Measurements from ENCODE around the gene IRAK3.
"Not testable (repeated sequence)": the region's sequence is repeated elsewhere in the genome, so short reads cannot be mapped to it uniquely, and the experiment has no call there.

- not testable (repeated sequence) for TF ChIP-seq CTCF (IDR thresholded peaks at IDR 0.05 in 2 of 3, conservative IDR thresholded peaks at IDR 0.05 in 1 of 3; ENCODE audit: borderline replicate concordance in 1 of 3, insufficient read depth in 1 of 3, low read depth in 2 of 3, low read length in 2 of 3); POLR2A (IDR thresholded peaks at IDR 0.05; ENCODE audit: borderline replicate concordance, extremely low read depth, insufficient read depth, insufficient read length); EZH2phosphoT487 (IDR thresholded peaks at IDR 0.05; ENCODE audit: borderline replicate concordance); RAD21 (IDR thresholded peaks at IDR 0.05; ENCODE audit: low read depth); JUND (IDR thresholded peaks at IDR 0.05); ZFX (IDR thresholded peaks at IDR 0.05)
Measured at GRCh38 chr12:66211573-66211972, 22.6 kb downstream of the IRAK3 start.
